GM06990 (cell line): ENCODE measurements around the gene INS.

ENCODE experiments used
- DNase-seq: peaks from one replicate; pipeline ENCODE4 v3.0.0-alpha.2; 2011; ENCODE audit not compliant: insufficient read length; ENCODE audit errors: extremely low read depth
- H3K27me3 ChIP-seq: replicated peaks from 2 replicates; pipeline ENCODE4 v1.6.0; 2011; ENCODE audit warnings: low read length; ENCODE audit not compliant: control insufficient read depth, insufficient read depth
- H3K36me3 ChIP-seq: 2 replicates; pipeline ENCODE4 v1.5.1; 2011; ENCODE audit warnings: low read length; ENCODE audit not compliant: control insufficient read depth, insufficient read depth
- H3K4me3 ChIP-seq: replicated peaks from 2 replicates; pipeline ENCODE4 v1.5.1; 2011; ENCODE audit warnings: low read depth, mild to moderate bottlenecking, control low read depth, low read length
- CTCF ChIP-seq: IDR thresholded peaks from 2 replicates; pipeline ENCODE4 v1.5.1; 2011; ENCODE audit warnings: low read length, control low read depth, mild to moderate bottlenecking, inconsistent platforms; ENCODE audit not compliant: insufficient read depth, poor library complexity, severe bottlenecking

Gene INS

GRCh38 chr11:2191883-2192282 is 30.9 kb upstream of the INS start:
- no peak for DNase-seq
- Histone ChIP-seq H3K27me3 (no peaks in the 10 kb centered on the region; the same call in 1 of the 2 replicates), H3K4me3 (no peak overlapping the region), H3K36me3 (no peaks in the 10 kb centered on the region)
- no peak for TF ChIP-seq CTCF

- no peak for DNase-seq
- no peak overlapping the region for H3K4me3 ChIP-seq
- H3K27me3 ChIP-seq, result no peaks in the 10 kb centered on the region; the same call in 1 of the 2 replicates
- TF ChIP-seq CTCF, result no peak
- no peaks in the 10 kb centered on the region for H3K36me3 ChIP-seq
These were observed 29.9 kb upstream of the INS start for GRCh38 chr11:2190657-2191471.

- Histone ChIP-seq H3K36me3 (no peaks in the 10 kb centered on the region), H3K27me3 (no peaks in the 10 kb centered on the region; the same call in 1 of the 2 replicates), H3K4me3 (no peak overlapping the region)
- no peak for TF ChIP-seq CTCF
- DNase-seq, result no peak
These were observed 29.1 kb upstream of the INS start for GRCh38 chr11:2189938-2190656.

GRCh38 chr11:2188745-2189144 is 27.7 kb upstream of the INS start:
- Histone ChIP-seq H3K4me3 (no peak overlapping the region), H3K27me3 (no peaks in the 10 kb centered on the region; the same call in 1 of the 2 replicates), H3K36me3 (no peaks in the 10 kb centered on the region)
- DNase-seq, result no peak
- no peak for TF ChIP-seq CTCF

GRCh38 chr11:2187280-2187707 is 26.3 kb upstream of the INS start:
- H3K4me3 ChIP-seq, result no peak overlapping the region
- DNase-seq, result no peak
- no peaks in the 10 kb centered on the region for H3K36me3 ChIP-seq
- no peaks in the 10 kb centered on the region for H3K27me3 ChIP-seq
- TF ChIP-seq CTCF, result no peak
